ENCODE results near the gene ARHGAP40. TPM values are rescaled to one million over a fixed set of nuclear protein-coding genes. Genes with fewer than 3 reads are reported as not detected.

ARHGAP40 gene
- total RNA-seq, 1 experiment from 2014 or later: 0.08 TPM

- in situ Hi-C loops (cut with HindIII; ENCODE audit: low pct_unique_long_range_greater_than_20kb, low sequenced_read_pairs): no loop called here
- DNase-seq (ENCODE audit: low read depth, low spot score): no peak
Measured at GRCh38 chr20:38685271-38685670, 83.7 kb downstream of the ARHGAP40 start.

GRCh38 chr20:38685853-38686473 is 84.4 kb downstream of the ARHGAP40 start:
- DNase-seq (ENCODE audit: low read depth, low spot score): peak; percentile 37
- in situ Hi-C loops (cut with HindIII; ENCODE audit: low pct_unique_long_range_greater_than_20kb, low sequenced_read_pairs): no loop called here

GRCh38 chr20:38692436-38693411 is 91.1 kb downstream of the ARHGAP40 start:
- peak; percentile 66 for DNase-seq (ENCODE audit: low read depth, low spot score)
- in situ Hi-C loops (cut with HindIII; ENCODE audit: low pct_unique_long_range_greater_than_20kb, low sequenced_read_pairs): no loop called here

- in situ Hi-C loops (cut with HindIII; ENCODE audit: low pct_unique_long_range_greater_than_20kb, low sequenced_read_pairs): no loop called here
- no peak for DNase-seq (ENCODE audit: low read depth, low spot score)
Measured at GRCh38 chr20:38697306-38697705, 95.7 kb downstream of the ARHGAP40 start.

- no peak for DNase-seq (ENCODE audit: low read depth, low spot score)
- in situ Hi-C loops (cut with HindIII; ENCODE audit: low pct_unique_long_range_greater_than_20kb, low sequenced_read_pairs): no loop called here
Measured at GRCh38 chr20:38698541-38698940, 96.9 kb downstream of the ARHGAP40 start.

- no peak for DNase-seq (ENCODE audit: low read depth, low spot score)
- in situ Hi-C loops (cut with HindIII; ENCODE audit: low pct_unique_long_range_greater_than_20kb, low sequenced_read_pairs): no loop called here
Measured at GRCh38 chr20:38700141-38700540, 98.5 kb downstream of the ARHGAP40 start.

Other genes starting within 250 kb of the ARHGAP40 start
- gene SNHG17, start 166.5 kb upstream of the ARHGAP40 start, total RNA-seq (2014; rRNA removed; shearing (Covaris generic)): 14.6 and 17.3 TPM in 2 replicates
- gene RALGAPB, start 129.0 kb upstream of the ARHGAP40 start, total RNA-seq (2014; rRNA removed; shearing (Covaris generic)): 20.1 and 21.2 TPM in 2 replicates
- gene ADIG, start 20.6 kb upstream of the ARHGAP40 start, total RNA-seq (2014; rRNA removed; shearing (Covaris generic)): not detected in 2 replicates
- gene SLC32A1, start 122.7 kb downstream of the ARHGAP40 start, total RNA-seq (2014; rRNA removed; shearing (Covaris generic)): not detected in 2 replicates
- 8.4 and 10.4 TPM in 2 replicates for gene ACTR5, start 146.7 kb downstream of the ARHGAP40 start, total RNA-seq (2014; rRNA removed; shearing (Covaris generic))
- 0.56 and 0.69 TPM in 2 replicates for gene PPP1R16B, start 203.9 kb downstream of the ARHGAP40 start, total RNA-seq (2014; rRNA removed; shearing (Covaris generic))

Measured in SK-MEL-5 (cell line).